Measurements from ENCODE around the gene NELL2. TPM values are rescaled to one million over a fixed set of nuclear protein-coding genes. Genes with fewer than 3 reads are reported as not detected.

NELL2 gene
- polyA plus RNA-seq, 3 donors = 0.09 to 0.98 (median 0.39) TPM

DNA sequence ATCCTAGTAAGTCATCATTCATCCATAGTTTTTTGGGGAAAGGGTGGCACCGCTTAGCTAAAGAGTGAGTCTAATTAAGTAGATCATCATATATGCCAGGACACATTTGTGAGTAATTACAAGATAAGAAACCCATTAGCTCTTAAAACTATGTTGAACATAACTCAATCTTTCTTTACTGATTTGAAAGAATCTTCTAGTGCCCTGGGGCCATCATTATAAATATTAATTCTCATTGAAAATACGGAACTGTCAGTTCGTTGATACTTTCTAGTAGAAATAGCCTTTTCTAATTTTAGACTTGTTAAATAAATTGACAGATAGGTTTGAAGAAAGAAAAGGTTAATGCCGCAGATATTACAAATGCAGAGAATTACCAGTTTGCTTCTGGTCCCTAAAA, 312.6 kb downstream of the NELL2 start:
- no peak for DNase-seq
- Histone ChIP-seq H3K9me3 (replicated peaks in 1 of 2; ENCODE audit: control insufficient read depth in 1 of 2, insufficient read depth in 1 of 2, low read length in 2 of 2) (peaks cover 3 to 5% of the 10 kb centered on the region in 2 donors), H2AFZ (ENCODE audit: insufficient read depth, low read depth, low read length, poor library complexity, severe bottlenecking) (no peak overlapping the region), H4K20me1 (ENCODE audit: insufficient read depth, low read length) (no peaks in the 10 kb centered on the region), H3K36me3 (replicated peaks in 1 of 2; ENCODE audit: control insufficient read depth in 1 of 2, insufficient read depth in 2 of 2, low read length in 2 of 2) (no peaks in the 10 kb centered on the region), H3K79me2 (ENCODE audit: insufficient read depth, low read length) (no peaks in the 10 kb centered on the region), H3K9ac (ENCODE audit: insufficient read depth, low read length, poor library complexity, severe bottlenecking) (no peak overlapping the region), H3K4me3 (replicated peaks in 1 of 3; ENCODE audit: low read depth in 2 of 3, low read length in 3 of 3) (no peak overlapping the region), H3K27ac (ENCODE audit: low read depth in 1 of 2, low read length in 2 of 2) (no peak overlapping the region), H3K27me3 (ENCODE audit: control insufficient read depth in 2 of 2, insufficient read depth in 2 of 2, low read length in 2 of 2) (no peaks in the 10 kb centered on the region), H3K4me2 (replicated peaks; ENCODE audit: extremely low read depth, low read length, poor library complexity, severe bottlenecking) (no peak overlapping the region), H3K4me1 (ENCODE audit: control insufficient read depth in 1 of 2, insufficient read depth in 2 of 2, low read length in 2 of 2) (no peaks in the 10 kb centered on the region)
- intact Hi-C loops (cut with micrococcal nuclease) = no loop called here
- H3K4me3 Mint-ChIP-seq = no peak overlapping the region
- H3K27ac Mint-ChIP-seq = no peak overlapping the region
- no peaks in the 10 kb centered on the region for H3K4me1 Mint-ChIP-seq
- no peaks in the 10 kb centered on the region for H3K36me3 Mint-ChIP-seq
- H3K9me3 Mint-ChIP-seq = peaks cover 0 to 13% (median 8%) of the 10 kb centered on the region in 7 donors
- TF ChIP-seq, protein P1, sequence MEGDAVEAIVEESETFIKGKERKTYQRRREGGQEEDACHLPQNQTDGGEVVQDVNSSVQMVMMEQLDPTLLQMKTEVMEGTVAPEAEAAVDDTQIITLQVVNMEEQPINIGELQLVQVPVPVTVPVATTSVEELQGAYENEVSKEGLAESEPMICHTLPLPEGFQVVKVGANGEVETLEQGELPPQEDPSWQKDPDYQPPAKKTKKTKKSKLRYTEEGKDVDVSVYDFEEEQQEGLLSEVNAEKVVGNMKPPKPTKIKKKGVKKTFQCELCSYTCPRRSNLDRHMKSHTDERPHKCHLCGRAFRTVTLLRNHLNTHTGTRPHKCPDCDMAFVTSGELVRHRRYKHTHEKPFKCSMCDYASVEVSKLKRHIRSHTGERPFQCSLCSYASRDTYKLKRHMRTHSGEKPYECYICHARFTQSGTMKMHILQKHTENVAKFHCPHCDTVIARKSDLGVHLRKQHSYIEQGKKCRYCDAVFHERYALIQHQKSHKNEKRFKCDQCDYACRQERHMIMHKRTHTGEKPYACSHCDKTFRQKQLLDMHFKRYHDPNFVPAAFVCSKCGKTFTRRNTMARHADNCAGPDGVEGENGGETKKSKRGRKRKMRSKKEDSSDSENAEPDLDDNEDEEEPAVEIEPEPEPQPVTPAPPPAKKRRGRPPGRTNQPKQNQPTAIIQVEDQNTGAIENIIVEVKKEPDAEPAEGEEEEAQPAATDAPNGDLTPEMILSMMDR (IDR thresholded peaks at IDR 0.05) = no peak
- H3K27me3 Mint-ChIP-seq (ENCODE audit: low read depth in 3 of 3) = no peaks in the 10 kb centered on the region
- no CpG with 5 or more reads among the region's 4 CpGs for WGBS (ENCODE audit: insufficient coverage)

DNA sequence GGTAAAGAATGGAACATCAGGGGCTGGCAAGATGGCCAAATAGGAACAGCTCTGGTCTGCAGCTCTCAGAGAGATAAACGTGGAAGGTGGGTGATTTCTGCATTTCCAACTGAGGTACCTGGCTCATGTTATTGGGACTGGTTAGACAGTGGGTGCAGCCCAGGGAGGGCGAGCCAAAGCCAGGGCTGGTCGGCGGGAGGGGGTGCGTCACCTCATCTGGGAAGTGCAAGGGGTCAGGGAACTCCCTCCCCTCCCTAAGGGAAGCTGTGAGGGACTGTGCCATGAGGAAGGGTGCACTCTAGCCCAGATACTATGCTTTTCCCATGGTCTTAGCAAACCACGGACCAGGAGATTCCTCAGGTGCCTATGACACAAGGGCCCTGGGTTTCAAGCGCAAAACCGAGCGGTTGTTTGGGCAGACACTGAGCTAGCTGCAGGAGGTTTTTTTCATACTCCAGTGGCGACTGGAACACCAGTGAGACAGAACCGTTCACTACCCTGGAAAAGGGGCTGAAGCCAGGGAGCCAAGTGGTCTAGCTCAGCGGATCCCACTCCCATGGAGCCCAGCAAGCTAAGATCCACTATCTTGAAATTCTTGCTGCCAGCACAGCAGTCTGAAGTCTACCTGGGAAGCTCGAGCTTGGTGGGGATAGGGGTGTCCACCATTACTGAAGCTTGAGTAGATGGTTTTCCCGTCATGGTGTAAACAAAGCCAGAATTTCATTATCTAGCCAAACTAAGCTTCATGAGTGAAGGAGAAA, 317.6 kb downstream of the NELL2 start:
- intact Hi-C loops (cut with micrococcal nuclease) = no loop called here
- Mint-ChIP-seq H3K36me3 (no peaks in the 10 kb centered on the region), H3K4me3 (no peak overlapping the region)

More for the DNA sequence above, 317.6 kb downstream of the NELL2 start:
- Histone ChIP-seq H3K4me3 (replicated peaks in 1 of 3; ENCODE audit: low read depth in 2 of 3, low read length in 3 of 3) (no peak overlapping the region), H3K27ac (ENCODE audit: low read depth in 1 of 2, low read length in 2 of 2) (no peak overlapping the region), H2AFZ (ENCODE audit: insufficient read depth, low read depth, low read length, poor library complexity, severe bottlenecking) (no peak overlapping the region), H3K36me3 (replicated peaks in 1 of 2; ENCODE audit: control insufficient read depth in 1 of 2, insufficient read depth in 2 of 2, low read length in 2 of 2) (no peaks in the 10 kb centered on the region), H3K4me1 (ENCODE audit: control insufficient read depth in 1 of 2, insufficient read depth in 2 of 2, low read length in 2 of 2) (no peaks in the 10 kb centered on the region), H4K20me1 (ENCODE audit: insufficient read depth, low read length) (no peaks in the 10 kb centered on the region), H3K9ac (ENCODE audit: insufficient read depth, low read length, poor library complexity, severe bottlenecking) (no peak overlapping the region), H3K4me2 (replicated peaks; ENCODE audit: extremely low read depth, low read length, poor library complexity, severe bottlenecking) (no peak overlapping the region), H3K9me3 (replicated peaks in 1 of 2; ENCODE audit: control insufficient read depth in 1 of 2, insufficient read depth in 1 of 2, low read length in 2 of 2) (peaks cover 10 to 18% of the 10 kb centered on the region in 2 donors), H3K27me3 (ENCODE audit: control insufficient read depth in 2 of 2, insufficient read depth in 2 of 2, low read length in 2 of 2) (no peaks in the 10 kb centered on the region), H3K79me2 (ENCODE audit: insufficient read depth, low read length) (no peaks in the 10 kb centered on the region)
- DNase-seq = no peak
- Mint-ChIP-seq H3K27me3 (ENCODE audit: low read depth in 3 of 3) (no peaks in the 10 kb centered on the region), H3K4me1 (no peaks in the 10 kb centered on the region), H3K9me3 (peaks cover 6 to 22% (median 11%) of the 10 kb centered on the region in 7 donors), H3K27ac (no peak overlapping the region)
- TF ChIP-seq, protein P1 (IDR thresholded peaks at IDR 0.05) = no peak
- WGBS (ENCODE audit: insufficient coverage) = 94% methylated on average over 8 of the region's 14 CpGs

Measured in CD14-positive monocyte (primary cell).